CD4-positive, alpha-beta T cell treated with Interleukin-12 subunit alpha and Interleukin-12 subunit beta, for 1 hour (primary cell): ENCODE data around the gene ITGA6.

Source experiments
- DNase-seq: peaks from one replicate; pipeline ENCODE4 v3.0.0-alpha.2; 2020

ITGA6 gene

GRCh38 chr2:172420216-172420615 lies 7.2 kb upstream of the ITGA6 start:
- no peak for DNase-seq

GRCh38 chr2:172423160-172423559 lies 4.2 kb upstream of the ITGA6 start:
- DNase-seq: no peak

GRCh38 chr2:172425336-172425735 lies 2.0 kb upstream of the ITGA6 start:
- DNase-seq: no peak

GRCh38 chr2:172426635-172427255 lies 641 bp upstream of the ITGA6 start:
- no peak for DNase-seq

GRCh38 chr2:172427990-172428831 lies 825 bp downstream of the ITGA6 start:
- DNase-seq: peak; percentile 64

GRCh38 chr2:172428832-172429210 lies 1.4 kb downstream of the ITGA6 start:
- no peak for DNase-seq

GRCh38 chr2:172429301-172429968 lies 2.0 kb downstream of the ITGA6 start:
- DNase-seq: no peak

- no peak for DNase-seq
Observed at GRCh38 chr2:172430027-172430426, 2.6 kb downstream of the ITGA6 start.

- no peak for DNase-seq
Observed at GRCh38 chr2:172430678-172431077, 3.3 kb downstream of the ITGA6 start.

- no peak for DNase-seq
Observed at GRCh38 chr2:172431463-172431862, 4.1 kb downstream of the ITGA6 start.

GRCh38 chr2:172431993-172432392 lies 4.6 kb downstream of the ITGA6 start:
- no peak for DNase-seq

GRCh38 chr2:172433144-172433543 lies 5.8 kb downstream of the ITGA6 start:
- DNase-seq: no peak

- DNase-seq: peak; percentile 81
Observed at GRCh38 chr2:172434821-172435605, 7.6 kb downstream of the ITGA6 start.

GRCh38 chr2:172435606-172435911 lies 8.2 kb downstream of the ITGA6 start:
- no peak for DNase-seq

- DNase-seq: no peak
Observed at GRCh38 chr2:172436889-172437288, 9.5 kb downstream of the ITGA6 start.

- peak; percentile 41 for DNase-seq
Observed at GRCh38 chr2:172437419-172438341, 10.3 kb downstream of the ITGA6 start.

- DNase-seq: no peak
Observed at GRCh38 chr2:172438741-172439508, 11.5 kb downstream of the ITGA6 start.

- DNase-seq: no peak
Observed at GRCh38 chr2:172439509-172439860, 12.1 kb downstream of the ITGA6 start.

- DNase-seq: no peak
Observed at GRCh38 chr2:172439911-172440310, 12.5 kb downstream of the ITGA6 start.

GRCh38 chr2:172440795-172441194 lies 13.4 kb downstream of the ITGA6 start:
- no peak for DNase-seq
